DMS53 (cell line): ENCODE results near the gene TMEM126B.
A peak's percentile ranks its signal among the peaks of the same experiment; 100 is the strongest.

Experiments used
- DNase-seq: peaks from one replicate; lab custom pipeline; 2025; lab: John Stamatoyannopoulos, UW

The TMEM126B gene

DNA sequence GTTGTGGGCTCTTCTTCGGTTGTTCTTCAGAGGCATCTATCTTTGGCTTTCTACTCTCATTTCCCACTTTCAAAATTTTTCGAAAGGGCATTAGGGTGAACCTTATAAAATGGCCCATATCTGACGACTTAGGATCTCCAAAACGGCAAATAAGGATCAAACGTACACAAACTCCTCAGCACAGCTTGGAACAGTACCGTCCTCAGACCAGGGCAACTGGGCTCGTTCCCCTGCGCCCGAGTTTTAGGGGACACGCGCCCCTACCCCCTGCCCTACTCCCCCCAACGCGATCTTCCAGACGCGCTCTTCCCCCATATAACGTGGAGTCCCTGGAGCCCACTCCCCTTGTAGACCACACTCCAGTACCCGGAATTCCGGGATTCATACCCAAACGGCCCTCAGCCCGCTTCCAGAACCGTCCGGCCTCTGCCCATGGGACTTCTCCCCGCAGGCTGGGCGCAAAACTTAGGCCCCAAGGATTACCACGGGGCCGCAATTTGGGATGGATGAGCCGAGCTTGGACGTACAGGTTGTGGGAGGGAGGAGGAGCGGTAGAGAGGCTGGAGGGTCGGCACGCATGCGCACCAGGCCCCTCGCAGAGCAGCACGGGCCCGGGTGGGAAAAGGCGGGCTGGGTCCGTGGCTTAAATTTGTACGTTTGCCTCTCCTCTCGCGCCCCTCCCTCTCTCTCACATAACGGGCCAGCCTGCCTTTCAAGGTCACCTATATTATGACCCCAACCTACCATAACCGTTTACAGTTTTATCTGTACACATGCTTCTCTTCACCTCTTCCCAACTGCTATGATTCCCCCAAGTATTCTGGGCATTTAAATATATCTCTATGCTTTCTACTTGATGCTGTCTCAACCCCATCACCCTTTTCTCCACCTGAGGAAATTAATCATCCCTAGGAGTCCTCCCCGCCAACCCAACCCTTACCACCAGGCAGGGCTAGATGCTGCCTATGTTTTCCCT, 54.2 kb downstream of the TMEM126B start:
- DNase-seq = peak; percentile 91

DNA sequence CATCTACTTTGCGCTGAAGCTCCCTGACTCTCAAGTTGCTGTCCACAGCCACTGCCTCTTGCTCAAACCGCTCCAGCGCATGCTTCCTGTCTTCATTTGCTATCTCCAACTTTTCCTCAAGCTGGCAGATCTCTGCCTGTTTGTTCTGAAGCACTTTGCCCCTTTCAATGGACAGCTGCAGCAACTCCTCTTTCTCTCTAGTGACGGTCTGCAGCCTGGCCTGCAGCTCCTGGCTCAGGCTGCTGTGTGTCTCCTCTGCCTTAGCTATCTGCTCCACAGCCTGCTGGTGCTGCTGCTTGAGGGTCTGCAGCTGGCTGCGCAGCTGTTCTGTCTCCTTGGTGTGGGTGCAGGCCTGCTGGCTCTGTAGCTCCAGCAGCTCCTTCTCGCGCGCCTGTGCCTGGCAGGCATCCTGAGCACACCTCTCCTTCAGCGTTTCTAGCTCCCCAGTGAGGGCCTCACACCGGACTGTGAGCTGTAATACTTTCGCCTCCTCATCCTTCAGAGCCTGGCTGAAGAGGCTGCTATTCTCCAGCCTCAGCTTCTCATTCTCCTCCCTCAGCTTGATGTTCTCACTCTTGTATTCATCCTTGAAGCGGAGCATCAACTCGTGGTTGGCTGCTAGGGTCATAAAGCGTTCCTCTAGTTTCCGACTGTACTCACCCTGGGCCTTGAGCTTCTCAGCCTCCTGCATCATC, 56.9 kb downstream of the TMEM126B start:
- peak; percentile 88 for DNase-seq

DNA sequence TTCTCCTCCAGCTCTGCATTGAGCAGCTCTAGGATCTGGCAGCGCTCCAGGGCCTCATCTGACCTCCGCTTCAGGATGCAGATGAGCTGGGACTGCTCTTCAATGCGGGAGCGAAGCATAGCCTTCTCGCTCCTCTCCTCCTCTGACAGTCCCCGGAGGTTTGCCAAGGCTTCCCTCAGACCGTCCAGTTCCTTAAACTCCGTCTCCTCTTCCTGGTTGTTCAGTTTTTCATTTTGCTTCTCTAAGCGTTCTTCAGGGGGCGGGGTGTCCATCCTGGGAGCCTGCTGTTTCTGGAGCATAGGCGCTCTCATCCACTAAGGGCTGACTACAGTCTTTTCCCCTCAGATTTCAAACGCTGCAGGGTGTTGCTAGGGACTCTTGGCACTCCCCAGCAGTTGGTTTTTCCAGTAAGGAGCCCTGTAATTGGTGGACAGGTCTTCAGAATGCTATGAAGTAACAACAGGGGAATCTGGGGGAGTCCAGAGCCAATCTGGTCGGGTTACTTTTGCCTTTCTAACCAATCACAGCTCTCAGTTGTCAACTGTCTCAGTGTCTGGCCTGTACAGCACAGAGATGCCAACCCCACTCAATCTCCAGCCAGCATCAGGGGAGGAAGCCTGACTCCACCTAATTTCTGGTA, 57.5 kb downstream of the TMEM126B start, which contains the start of gene CCDC89:
Gene CCDC89, minus strand, starts transcription at position 376 of the 640 bp plus-strand sequence. Its CDS starts 65 bp downstream, at position 311.
- DNase-seq = peak; percentile 99
